ENCODE measurements around the gene PAK3.

Gene PAK3

GRCh38 chrX:111264385-111264784 lies 168.4 kb downstream of the PAK3 start:
- DNase-seq: no peak

- no peak for DNase-seq
Measured at GRCh38 chrX:111265486-111265885, 169.5 kb downstream of the PAK3 start.

GRCh38 chrX:111268506-111268905 lies 172.5 kb downstream of the PAK3 start:
- DNase-seq: no peak

GRCh38 chrX:111270339-111270738 lies 174.3 kb downstream of the PAK3 start, which contains the start of gene CAPN6:
Gene CAPN6 (minus strand): TSS chrX:111270483. CDS start chrX:111263936, 6,547 bp downstream.
- DNase-seq: no peak

All from central memory CD4-positive, alpha-beta T cell (primary cell).